ENCODE data around the gene STAG3. TPM values are rescaled to one million over a fixed set of nuclear protein-coding genes. Genes with fewer than 3 reads are reported as not detected.

STAG3 gene
- total RNA-seq, 1 donor from 2014 or later = 0.36 TPM

GRCh38 chr7:100200693-100201092 lies 23.0 kb downstream of the STAG3 start:
- no peaks in the 10 kb centered on the region for H3K36me3 Mint-ChIP-seq (ENCODE audit: low read depth, unreplicated experiment)
- FAIRE-seq (no peak), DNase-seq (ENCODE audit: low read depth) (no peak)
- H3K4me1 Mint-ChIP-seq (ENCODE audit: low read depth, unreplicated experiment) = peaks cover 7% of the 10 kb centered on the region
- Histone ChIP-seq H3K4me2 (ENCODE audit: low read length) (no peak overlapping the region), H3K27ac (ENCODE audit: low read depth, low read length) (no peak overlapping the region), H3K79me2 (ENCODE audit: insufficient read depth, low read length) (no peaks in the 10 kb centered on the region), H3K27me3 (ENCODE audit: insufficient read depth, low read length) (peaks cover 9% of the 10 kb centered on the region), H3K4me3 (ENCODE audit: insufficient read depth, low read depth, low read length) (no peak overlapping the region), H2AFZ (ENCODE audit: low read depth, low read length) (no peak overlapping the region), H3K4me1 (ENCODE audit: insufficient read depth, low read length) (no peaks in the 10 kb centered on the region), H3K9me3 (ENCODE audit: insufficient read depth, low read depth, low read length) (no peaks in the 10 kb centered on the region), H4K20me1 (ENCODE audit: insufficient read depth, low read length) (no peaks in the 10 kb centered on the region), H3K36me3 (ENCODE audit: insufficient read depth, low read length) (no peaks in the 10 kb centered on the region), H3K9ac (ENCODE audit: low read length) (no peak overlapping the region)
- H3K27ac Mint-ChIP-seq (ENCODE audit: unreplicated experiment) = no peak overlapping the region
- H3K4me3 Mint-ChIP-seq (ENCODE audit: unreplicated experiment) = no peak overlapping the region
- H3K27me3 Mint-ChIP-seq (ENCODE audit: low read depth, unreplicated experiment) = peaks cover 24% of the 10 kb centered on the region
- peaks cover 1% of the 10 kb centered on the region for H3K9me3 Mint-ChIP-seq (ENCODE audit: unreplicated experiment)
- TF ChIP-seq CTCF (IDR thresholded peaks at IDR 0.05; ENCODE audit: insufficient read depth, low read depth, low read length) (no peak), EZH2 (IDR thresholded peaks at IDR 0.05; ENCODE audit: insufficient read depth, low read length) (no peak)

- DNase-seq (ENCODE audit: low read depth) (no peak), FAIRE-seq (no peak)
- Histone ChIP-seq H3K79me2 (ENCODE audit: insufficient read depth, low read length) (no peaks in the 10 kb centered on the region), H3K36me3 (ENCODE audit: insufficient read depth, low read length) (no peaks in the 10 kb centered on the region), H3K4me1 (ENCODE audit: insufficient read depth, low read length) (no peaks in the 10 kb centered on the region), H4K20me1 (ENCODE audit: insufficient read depth, low read length) (no peaks in the 10 kb centered on the region), H3K27ac (ENCODE audit: low read depth, low read length) (no peak overlapping the region), H2AFZ (ENCODE audit: low read depth, low read length) (no peak overlapping the region), H3K27me3 (ENCODE audit: insufficient read depth, low read length) (peaks cover 9% of the 10 kb centered on the region), H3K4me2 (ENCODE audit: low read length) (no peak overlapping the region), H3K9me3 (ENCODE audit: insufficient read depth, low read depth, low read length) (no peaks in the 10 kb centered on the region), H3K9ac (ENCODE audit: low read length) (no peak overlapping the region), H3K4me3 (ENCODE audit: insufficient read depth, low read depth, low read length) (no peak overlapping the region)
- H3K9me3 Mint-ChIP-seq (ENCODE audit: unreplicated experiment) = no peaks in the 10 kb centered on the region
- H3K27me3 Mint-ChIP-seq (ENCODE audit: low read depth, unreplicated experiment) = peaks cover 16% of the 10 kb centered on the region
- no peak overlapping the region for H3K27ac Mint-ChIP-seq (ENCODE audit: unreplicated experiment)
- H3K4me1 Mint-ChIP-seq (ENCODE audit: low read depth, unreplicated experiment) = peaks cover 7% of the 10 kb centered on the region
- peaks cover 2% of the 10 kb centered on the region for H3K36me3 Mint-ChIP-seq (ENCODE audit: low read depth, unreplicated experiment)
- H3K4me3 Mint-ChIP-seq (ENCODE audit: unreplicated experiment) = no peak overlapping the region
- TF ChIP-seq EZH2 (IDR thresholded peaks at IDR 0.05; ENCODE audit: insufficient read depth, low read length) (no peak), CTCF (IDR thresholded peaks at IDR 0.05; ENCODE audit: insufficient read depth, low read depth, low read length) (no peak)
Measured at GRCh38 chr7:100204454-100204853, 26.7 kb downstream of the STAG3 start.

GRCh38 chr7:100208911-100209408 lies 31.2 kb downstream of the STAG3 start:
- FAIRE-seq (no peak), DNase-seq (ENCODE audit: low read depth) (no peak)
- H3K27ac Mint-ChIP-seq (ENCODE audit: unreplicated experiment) = no peak overlapping the region
- no peaks in the 10 kb centered on the region for H3K9me3 ChIP-seq (ENCODE audit: insufficient read depth, low read depth, low read length)
- no peak overlapping the region for H2AFZ ChIP-seq (ENCODE audit: low read depth, low read length)
- H3K4me1 Mint-ChIP-seq (ENCODE audit: low read depth, unreplicated experiment) = no peaks in the 10 kb centered on the region
- no peaks in the 10 kb centered on the region for H3K79me2 ChIP-seq (ENCODE audit: insufficient read depth, low read length)
- H3K27ac ChIP-seq (ENCODE audit: low read depth, low read length) = no peak overlapping the region
- no peak overlapping the region for H3K9ac ChIP-seq (ENCODE audit: low read length)
- H3K27me3 Mint-ChIP-seq (ENCODE audit: low read depth, unreplicated experiment) = peaks cover 8% of the 10 kb centered on the region
- H3K27me3 ChIP-seq (ENCODE audit: insufficient read depth, low read length) = no peaks in the 10 kb centered on the region
- TF ChIP-seq EZH2 (IDR thresholded peaks at IDR 0.05; ENCODE audit: insufficient read depth, low read length) = no peak
- no peak for TF ChIP-seq CTCF (IDR thresholded peaks at IDR 0.05; ENCODE audit: insufficient read depth, low read depth, low read length)
- peaks cover 2% of the 10 kb centered on the region for H3K36me3 Mint-ChIP-seq (ENCODE audit: low read depth, unreplicated experiment)
- no peak overlapping the region for H3K4me3 Mint-ChIP-seq (ENCODE audit: unreplicated experiment)
- H3K36me3 ChIP-seq (ENCODE audit: insufficient read depth, low read length) = no peaks in the 10 kb centered on the region
- peaks cover 3% of the 10 kb centered on the region for H3K9me3 Mint-ChIP-seq (ENCODE audit: unreplicated experiment)
- no peak overlapping the region for H3K4me3 ChIP-seq (ENCODE audit: insufficient read depth, low read depth, low read length)
- H4K20me1 ChIP-seq (ENCODE audit: insufficient read depth, low read length) = no peaks in the 10 kb centered on the region
- no peak overlapping the region for H3K4me2 ChIP-seq (ENCODE audit: low read length)
- H3K4me1 ChIP-seq (ENCODE audit: insufficient read depth, low read length) = no peaks in the 10 kb centered on the region

Data from astrocyte (in vitro differentiated cells and primary cell).